Hepatocyte (in vitro differentiated cells): ENCODE measurements around the gene CDON.

ENCODE experiments used
- CTCF ChIP-seq: fragments of 200-600 bp; sonication (generic); IDR thresholded peaks from 2 replicates; pipeline ENCODE4 v1.5.1; 2016; ENCODE audit warnings: antibody characterized with exemption, mild to moderate bottlenecking; ENCODE audit not compliant: poor library complexity
- EZH2 ChIP-seq: fragments of 200-600 bp; sonication (generic); IDR thresholded peaks from 2 replicates; pipeline ENCODE4 v1.6.1; 2016; ENCODE audit warnings: antibody characterized with exemption, mild to moderate bottlenecking, borderline replicate concordance

- TF ChIP-seq CTCF (no peak), EZH2 (no peak)
Measured at GRCh38 chr11:125943661-125944349, 118.9 kb downstream of the CDON start.
